ENCODE measurements around the gene RFPL2.

Gene RFPL2

GRCh38 chr22:32204856-32205722, at the start of gene RFPL2:
Gene RFPL2, minus strand, starts transcription at chr22:32205073. Its CDS starts 2,622 bp downstream, at chr22:32202451.
- no peak for DNase-seq (ENCODE audit: low read depth in 2 of 2)

GRCh38 chr22:32249231-32249630, 44.4 kb upstream of the RFPL2 start:
- DNase-seq (ENCODE audit: low read depth in 2 of 2) = no peak

- DNase-seq (ENCODE audit: low read depth in 2 of 2) = no peak
Measured at GRCh38 chr22:32248276-32248675, 43.4 kb upstream of the RFPL2 start.

- no peak for DNase-seq (ENCODE audit: low read depth in 2 of 2)
Measured at GRCh38 chr22:32246166-32246565, 41.3 kb upstream of the RFPL2 start.

GRCh38 chr22:32245042-32245441, 40.2 kb upstream of the RFPL2 start:
- DNase-seq (ENCODE audit: low read depth in 2 of 2) = no peak

GRCh38 chr22:32244547-32244946, 39.7 kb upstream of the RFPL2 start:
- no peak for DNase-seq (ENCODE audit: low read depth in 2 of 2)

- no peak for DNase-seq (ENCODE audit: low read depth in 2 of 2)
Measured at GRCh38 chr22:32240461-32240860, 35.6 kb upstream of the RFPL2 start.

- no peak for DNase-seq (ENCODE audit: low read depth in 2 of 2)
Measured at GRCh38 chr22:32237906-32238305, 33.0 kb upstream of the RFPL2 start.

- DNase-seq (ENCODE audit: low read depth in 2 of 2) = no peak
Measured at GRCh38 chr22:32236970-32237369, 32.1 kb upstream of the RFPL2 start.

- no peak for DNase-seq (ENCODE audit: low read depth in 2 of 2)
Measured at GRCh38 chr22:32233091-32233490, 28.2 kb upstream of the RFPL2 start.

GRCh38 chr22:32232191-32232830, 27.4 kb upstream of the RFPL2 start:
- no peak for DNase-seq (ENCODE audit: low read depth in 2 of 2)

GRCh38 chr22:32226326-32227104, 21.6 kb upstream of the RFPL2 start:
- DNase-seq (ENCODE audit: low read depth in 2 of 2) = no peak

- DNase-seq (ENCODE audit: low read depth in 2 of 2) = no peak
Measured at GRCh38 chr22:32222991-32223390, 18.1 kb upstream of the RFPL2 start.

- no peak for DNase-seq (ENCODE audit: low read depth in 2 of 2)
Measured at GRCh38 chr22:32219026-32219425, 14.2 kb upstream of the RFPL2 start.

GRCh38 chr22:32218470-32218869, 13.6 kb upstream of the RFPL2 start:
- no peak for DNase-seq (ENCODE audit: low read depth in 2 of 2)

GRCh38 chr22:32217465-32217864, 12.6 kb upstream of the RFPL2 start:
- no peak for DNase-seq (ENCODE audit: low read depth in 2 of 2)

- no peak for DNase-seq (ENCODE audit: low read depth in 2 of 2)
Measured at GRCh38 chr22:32216911-32217310, 12.0 kb upstream of the RFPL2 start.

GRCh38 chr22:32211011-32211410, 6.1 kb upstream of the RFPL2 start:
- DNase-seq (ENCODE audit: low read depth in 2 of 2) = no peak

GRCh38 chr22:32208681-32209080, 3.8 kb upstream of the RFPL2 start:
- DNase-seq (ENCODE audit: low read depth in 2 of 2) = no peak

- no peak for DNase-seq (ENCODE audit: low read depth in 2 of 2)
Measured at GRCh38 chr22:32207971-32208480, 3.2 kb upstream of the RFPL2 start.

GRCh38 chr22:32206774-32207758, 2.2 kb upstream of the RFPL2 start:
- DNase-seq (ENCODE audit: low read depth in 2 of 2) = no peak

Measured in stimulated activated CD8-positive, alpha-beta memory T cell treated with anti-CD3 and anti-CD28 coated beads, Interleukin-2, amount 100 ng/mL, for 48 hours (primary cell).